KMS-11 (cell line): ENCODE data around the gene SLC26A2.

Experiments used
- H2AFZ ChIP-seq: fragments of 200-600 bp; sonication (generic); 2 replicates; pipeline ENCODE4 v1.6.1; 2016; ENCODE audit warnings: antibody characterized with exemption, mixed run types, low read depth
- H3K27ac ChIP-seq: fragments of 200-600 bp; sonication (generic); 2 replicates; pipeline ENCODE4 v1.6.1; 2016; ENCODE audit warnings: mild to moderate bottlenecking, mixed run types
- H3K27me3 ChIP-seq: fragments of 200-600 bp; sonication (generic); 2 replicates; pipeline ENCODE4 v1.6.1; 2017; ENCODE audit warnings: mild to moderate bottlenecking, low read depth, mixed run types, moderate library complexity; ENCODE audit not compliant: insufficient read depth
- H3K36me3 ChIP-seq: fragments of 200-600 bp; sonication (generic); 2 replicates; pipeline ENCODE4 v1.6.1; 2017; ENCODE audit warnings: mild to moderate bottlenecking, mixed run types; ENCODE audit not compliant: insufficient read depth
- H3K4me1 ChIP-seq: fragments of 200-600 bp; sonication (generic); 2 replicates; pipeline ENCODE4 v1.6.1; 2016; ENCODE audit warnings: mild to moderate bottlenecking, low read depth, mixed run types; ENCODE audit not compliant: poor library complexity, severe bottlenecking
- H3K4me2 ChIP-seq: fragments of 200-600 bp; sonication (generic); 2 replicates; pipeline ENCODE4 v1.7.0; 2016; ENCODE audit warnings: mild to moderate bottlenecking, mixed run types
- H3K4me3 ChIP-seq: fragments of 200-600 bp; sonication (generic); IDR thresholded peaks from 2 replicates; pipeline ENCODE4 v1.6.1; 2017; ENCODE audit warnings: low read depth, low read length, mixed read lengths; ENCODE audit not compliant: insufficient read depth
- H3K79me2 ChIP-seq: fragments of 200-600 bp; sonication (generic); 2 replicates; pipeline ENCODE4 v1.6.1; 2016; ENCODE audit warnings: low read depth, mixed run types; ENCODE audit not compliant: insufficient read depth
- H3K9ac ChIP-seq: fragments of 200-600 bp; sonication (generic); 2 replicates; pipeline ENCODE4 v1.6.1; 2016; ENCODE audit warnings: mild to moderate bottlenecking, mixed run types
- H4K20me1 ChIP-seq: fragments of 200-600 bp; sonication (generic); 2 replicates; pipeline ENCODE4 v1.6.1; 2016; ENCODE audit warnings: mild to moderate bottlenecking, mixed run types; ENCODE audit not compliant: insufficient read depth
- TF ChIP-seq, protein P1 (sequence below): fragments of 200-600 bp; sonication (generic); conservative IDR thresholded peaks from 2 replicates; pipeline ENCODE4 v1.6.1; 2017; ENCODE audit warnings: low read depth, mild to moderate bottlenecking, antibody characterized with exemption, low read length, moderate library complexity, mixed read lengths

SLC26A2 gene

DNA sequence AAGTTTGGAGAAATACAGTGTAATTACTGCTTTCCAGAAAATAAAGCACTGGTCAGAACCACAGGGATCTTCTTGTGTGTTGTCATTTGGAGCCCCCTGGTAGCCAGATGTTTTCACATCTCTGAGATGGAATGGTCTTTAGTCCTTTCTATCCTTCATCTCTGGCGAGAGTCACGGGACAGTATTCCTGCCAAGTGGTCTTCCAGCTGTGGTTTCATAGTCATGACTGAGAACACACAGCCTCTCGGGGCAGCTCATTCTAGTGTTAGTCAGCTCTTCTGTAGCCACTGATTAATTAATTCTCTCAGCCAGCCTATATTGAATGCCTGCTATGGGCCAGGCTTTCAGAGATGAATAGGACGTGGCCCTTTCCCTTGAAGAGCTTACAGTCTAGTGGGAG, 74.1 kb downstream of the SLC26A2 start:
- no peak overlapping the region for H3K27ac ChIP-seq
- no peaks in the 10 kb centered on the region for H3K36me3 ChIP-seq
- TF ChIP-seq, protein P1, sequence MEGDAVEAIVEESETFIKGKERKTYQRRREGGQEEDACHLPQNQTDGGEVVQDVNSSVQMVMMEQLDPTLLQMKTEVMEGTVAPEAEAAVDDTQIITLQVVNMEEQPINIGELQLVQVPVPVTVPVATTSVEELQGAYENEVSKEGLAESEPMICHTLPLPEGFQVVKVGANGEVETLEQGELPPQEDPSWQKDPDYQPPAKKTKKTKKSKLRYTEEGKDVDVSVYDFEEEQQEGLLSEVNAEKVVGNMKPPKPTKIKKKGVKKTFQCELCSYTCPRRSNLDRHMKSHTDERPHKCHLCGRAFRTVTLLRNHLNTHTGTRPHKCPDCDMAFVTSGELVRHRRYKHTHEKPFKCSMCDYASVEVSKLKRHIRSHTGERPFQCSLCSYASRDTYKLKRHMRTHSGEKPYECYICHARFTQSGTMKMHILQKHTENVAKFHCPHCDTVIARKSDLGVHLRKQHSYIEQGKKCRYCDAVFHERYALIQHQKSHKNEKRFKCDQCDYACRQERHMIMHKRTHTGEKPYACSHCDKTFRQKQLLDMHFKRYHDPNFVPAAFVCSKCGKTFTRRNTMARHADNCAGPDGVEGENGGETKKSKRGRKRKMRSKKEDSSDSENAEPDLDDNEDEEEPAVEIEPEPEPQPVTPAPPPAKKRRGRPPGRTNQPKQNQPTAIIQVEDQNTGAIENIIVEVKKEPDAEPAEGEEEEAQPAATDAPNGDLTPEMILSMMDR, result no peak
- H3K79me2 ChIP-seq, result no peaks in the 10 kb centered on the region
- H2AFZ ChIP-seq, result no peak overlapping the region
- no peaks in the 10 kb centered on the region for H3K27me3 ChIP-seq
- H3K4me3 ChIP-seq, result no peak overlapping the region
- no peaks in the 10 kb centered on the region for H4K20me1 ChIP-seq
- peaks cover 8% of the 10 kb centered on the region for H3K4me1 ChIP-seq
- H3K4me2 ChIP-seq, result no peak overlapping the region
- H3K9ac ChIP-seq, result no peak overlapping the region

DNA sequence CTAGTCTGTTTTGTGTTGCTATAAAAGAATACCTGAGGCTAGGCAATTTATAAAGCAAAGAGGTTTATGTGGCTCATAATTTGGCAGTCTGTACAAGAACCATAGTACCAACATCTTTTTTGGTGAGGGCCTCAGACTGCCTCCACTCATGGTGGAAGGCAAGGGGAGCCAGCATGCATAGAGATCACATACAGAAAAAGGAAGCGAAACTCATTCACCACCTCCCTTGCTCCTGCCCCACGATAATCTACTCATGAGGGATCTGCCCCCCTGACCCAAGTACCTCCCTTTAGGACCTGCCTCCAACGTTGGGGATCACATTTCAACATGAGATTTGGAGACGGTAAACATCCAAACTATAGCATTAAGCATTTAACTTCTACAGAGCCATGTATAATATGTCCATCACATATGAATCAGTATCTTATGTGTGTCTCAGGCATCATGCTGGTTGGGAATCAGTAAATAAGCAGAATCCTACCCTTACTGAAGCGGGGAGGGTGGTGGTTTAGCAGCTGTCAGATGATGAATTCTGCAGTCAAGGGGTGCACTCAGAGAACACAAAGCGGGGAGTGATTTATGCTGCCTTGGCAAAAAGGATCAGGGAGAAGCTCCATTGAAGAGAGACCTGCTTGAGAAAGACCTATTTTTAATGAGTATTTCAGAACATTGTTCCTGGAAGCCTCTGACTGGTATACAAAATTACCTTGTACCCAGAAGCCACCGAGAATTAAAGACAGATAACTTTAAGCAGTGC, 74.8 kb downstream of the SLC26A2 start:
- no peak overlapping the region for H3K4me2 ChIP-seq
- H3K4me3 ChIP-seq, result no peak overlapping the region
- TF ChIP-seq, protein P1, result no peak
- H3K27ac ChIP-seq, result no peak overlapping the region
- no peaks in the 10 kb centered on the region for H3K36me3 ChIP-seq
- H4K20me1 ChIP-seq, result no peaks in the 10 kb centered on the region
- H3K4me1 ChIP-seq, result peaks cover 8% of the 10 kb centered on the region
- H3K9ac ChIP-seq, result no peak overlapping the region
- no peaks in the 10 kb centered on the region for H3K27me3 ChIP-seq
- no peaks in the 10 kb centered on the region for H3K79me2 ChIP-seq
- no peak overlapping the region for H2AFZ ChIP-seq

DNA sequence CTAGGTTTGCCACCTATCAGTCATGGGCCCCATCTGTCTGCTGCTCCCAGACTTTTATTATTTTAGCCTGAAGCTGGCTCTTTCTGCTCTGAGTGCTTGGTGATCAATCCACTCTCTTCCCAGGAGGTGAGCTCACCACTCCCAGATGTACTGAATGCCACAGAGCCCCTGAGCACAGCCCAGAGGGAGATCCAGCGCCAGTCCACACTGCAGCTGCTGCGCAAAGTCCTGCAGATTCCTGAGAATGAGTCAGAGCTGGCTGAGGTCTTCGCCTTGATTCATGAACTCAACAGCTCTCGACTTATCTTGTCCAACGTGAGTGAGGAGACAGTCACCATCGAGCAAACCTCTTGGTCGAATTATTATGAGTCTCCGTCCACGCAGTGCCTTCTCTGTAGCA, 76.0 kb downstream of the SLC26A2 start:
- H2AFZ ChIP-seq, result no peak overlapping the region
- no peak overlapping the region for H3K9ac ChIP-seq
- no peaks in the 10 kb centered on the region for H4K20me1 ChIP-seq
- no peaks in the 10 kb centered on the region for H3K79me2 ChIP-seq
- H3K27me3 ChIP-seq, result no peaks in the 10 kb centered on the region
- H3K4me3 ChIP-seq, result no peak overlapping the region
- TF ChIP-seq, protein P1, result no peak
- peaks cover 8% of the 10 kb centered on the region for H3K4me1 ChIP-seq
- H3K27ac ChIP-seq, result no peak overlapping the region
- no peak overlapping the region for H3K4me2 ChIP-seq
- H3K36me3 ChIP-seq, result no peaks in the 10 kb centered on the region
